GM12878 (cell line): ENCODE measurements around the gene SRPK2. TPM values are rescaled to one million over a fixed set of nuclear protein-coding genes. Genes with fewer than 3 reads are reported as not detected.

Source experiments
- ATAC-seq: fragments of 200-7000 bp; cut with Tn5 transposase; 3 replicates; pipeline ENCODE4 v1.9.1; 2020; ENCODE audit warnings: mild to moderate bottlenecking, moderate library complexity
- BruUV-seq: library from RNA; stranded (reverse); fragments of 400-500 nt; replicated peaks from 2 replicates; lab custom pipeline; 2021; lab: Mats Ljungman, UMichigan
- CTCF ChIA-PET: fragments of 300-600 bp; sonication (Branson Sonifier 250); formaldehyde crosslinking; extraction: SDS; loops from one replicate; lab custom pipeline; 2021; ENCODE audit warnings: inconsistent platforms; lab: Yijun Ruan, JAX
- POLR2A ChIA-PET: fragments of 350-600 bp; formaldehyde crosslinking; extraction: SDS; loops from one replicate; lab custom pipeline; 2021; ENCODE audit warnings: inconsistent platforms; lab: Charles Lee
- RAD21 ChIA-PET: fragments of 300-600 bp; sonication (Branson Sonifier 250); formaldehyde crosslinking; loops from one replicate; lab custom pipeline; 2023; ENCODE audit warnings: antibody characterized with exemption; ENCODE audit not compliant: unreplicated experiment; lab: Charles Lee
- SMC1A ChIA-PET: fragments of 300-600 bp; sonication (Branson Sonifier 250); formaldehyde crosslinking; loops from one replicate; lab custom pipeline; 2023; ENCODE audit not compliant: unreplicated experiment, uncharacterized antibody; lab: Charles Lee
- DNase-seq: peaks from one replicate; pipeline ENCODE4 v3.0.0-alpha.2; 2011; ENCODE audit warnings: low read depth, low spot score
- FAIRE-seq: peaks from 3 replicates; lab custom pipeline; 2011; peaks lifted over from hg19 to GRCh38; lab: Jason Lieb, UNC
- H2AFZ ChIP-seq: 2 replicates; pipeline ENCODE4 v1.6.0; 2011; ENCODE audit warnings: low read depth, low read length, control low read depth; ENCODE audit not compliant: control insufficient read depth
- H3K27ac ChIP-seq: 2 replicates; pipeline ENCODE4 v1.5.1; 2011; ENCODE audit warnings: control low read depth; ENCODE audit not compliant: control insufficient read depth, insufficient read depth
- H3K27me3 ChIP-seq, 2 experiments: replicated peaks in 1 of 2; 2 replicates each; pipeline versions ENCODE4 v1.6.0 to v1.6.1; 2011; ENCODE audit warnings: low read length in 1 of 2; ENCODE audit not compliant: control insufficient read depth in 2 of 2, insufficient read depth in 2 of 2
- H3K36me3 ChIP-seq, 2 experiments: 2 replicates each; pipeline ENCODE4 v1.5.1; 2011; ENCODE audit warnings: low read length in 1 of 2; ENCODE audit not compliant: control insufficient read depth in 2 of 2, insufficient read depth in 2 of 2
- H3K4me1 ChIP-seq: 2 replicates; pipeline ENCODE4 v1.6.1; 2011; ENCODE audit warnings: mild to moderate bottlenecking, low read length, moderate library complexity, mixed read lengths; ENCODE audit not compliant: control insufficient read depth, insufficient read depth
- H3K4me2 ChIP-seq: 2 replicates; pipeline ENCODE4 v1.6.0; 2011; ENCODE audit warnings: control low read depth; ENCODE audit not compliant: control insufficient read depth, insufficient read depth
- H3K4me3 ChIP-seq: fragments of 200-600 bp; sonication (generic); 2 replicates; pipeline ENCODE4 v1.5.1; 2016
- H3K79me2 ChIP-seq: 2 replicates; pipeline ENCODE4 v1.6.0; 2011; ENCODE audit warnings: low read length; ENCODE audit not compliant: control insufficient read depth, insufficient read depth
- H3K9ac ChIP-seq: 2 replicates; pipeline ENCODE4 v1.8.0; 2011; ENCODE audit warnings: low read length, control low read depth, mixed read lengths; ENCODE audit not compliant: control insufficient read depth, insufficient read depth
- H3K9me3 ChIP-seq: replicated peaks from 3 replicates; pipeline ENCODE4 v1.5.1; 2011; ENCODE audit warnings: mild to moderate bottlenecking, low read length; ENCODE audit not compliant: control insufficient read depth, insufficient read depth
- H4K20me1 ChIP-seq: 2 replicates; pipeline ENCODE4 v1.6.0; 2011; ENCODE audit not compliant: control insufficient read depth, insufficient read depth
- BCL11A ChIP-seq: IDR thresholded peaks from 2 replicates; pipeline ENCODE4 v1.6.1; 2011; ENCODE audit warnings: low read depth, low read length
- FOS ChIP-seq: IDR thresholded peaks from 3 replicates; pipeline ENCODE4 v1.6.1; 2011; ENCODE audit warnings: borderline replicate concordance; ENCODE audit not compliant: insufficient read length; ENCODE audit errors: extremely low read depth
- IKZF1 ChIP-seq: fragments of 450-650 bp; conservative IDR thresholded peaks from 2 replicates; pipeline ENCODE4 v1.6.1; 2017; ENCODE audit warnings: antibody characterized with exemption, mild to moderate bottlenecking
- IKZF2 ChIP-seq, 2 experiments: fragments of 450-650 bp; IDR thresholded peaks; 2 replicates each; pipeline ENCODE4 v1.6.1; 2017; ENCODE audit warnings: mild to moderate bottlenecking in 2 of 2, moderate library complexity in 2 of 2
- MTA3 ChIP-seq: IDR thresholded peaks from 2 replicates; pipeline ENCODE4 v1.6.1; 2012; ENCODE audit warnings: low read length, inconsistent platforms, borderline replicate concordance
- POLR2AphosphoS2 ChIP-seq: IDR thresholded peaks from 2 replicates; pipeline ENCODE4 v1.6.1; 2011; ENCODE audit warnings: low read depth, mild to moderate bottlenecking, low read length, improper control_type of control experiment, moderate library complexity
- RBBP5 ChIP-seq: fragments of 200-600 bp; sonication (generic); conservative IDR thresholded peaks from 2 replicates; pipeline ENCODE4 v1.6.1; 2016
- SREBF1 ChIP-seq: IDR thresholded peaks from 2 replicates; pipeline ENCODE4 v1.6.1; 2012; ENCODE audit warnings: mild to moderate bottlenecking, low read length
- SUPT20H ChIP-seq: IDR thresholded peaks from 2 replicates; pipeline ENCODE4 v1.6.1; 2011; ENCODE audit warnings: low read depth, mild to moderate bottlenecking, low read length, moderate library complexity, borderline replicate concordance; ENCODE audit not compliant: control insufficient read depth
- SUZ12 ChIP-seq: fragments of 200-600 bp; sonication (generic); IDR thresholded peaks from one replicate; pipeline ENCODE4 v1.6.1; 2018; ENCODE audit warnings: antibody characterized with exemption, mild to moderate bottlenecking; ENCODE audit not compliant: unreplicated experiment
- TCF7 ChIP-seq: IDR thresholded peaks from 2 replicates; pipeline ENCODE4 v1.6.1; 2014; ENCODE audit warnings: antibody characterized with exemption, borderline replicate concordance
- ZZZ3 ChIP-seq: IDR thresholded peaks from 2 replicates; pipeline ENCODE4 v1.6.1; 2011; ENCODE audit warnings: low read depth; ENCODE audit not compliant: control insufficient read depth, insufficient read length
- WGBS: methylation state at CpG from one replicate; pipeline ENCODE4 v1.1.6; 2016; ENCODE audit warnings: low lambda C conversion rate; ENCODE audit not compliant: insufficient replicate concordance, insufficient coverage; ENCODE audit errors: missing lambda C conversion rate; 5-methylcytosine and 5-hydroxymethylcytosine counted together
- in situ Hi-C: fragments of 300-500 bp; cut with MboI; formaldehyde crosslinking; loops from 9 replicates; pipeline ENCODE4 v1.14.3; 2018; ENCODE audit warnings: mixed read lengths
- intact Hi-C: fragments of 100-400 bp; cut with micrococcal nuclease; formaldehyde crosslinking; loops from one replicate; pipeline ENCODE4 v1.14.2; 2022; ENCODE audit not compliant: unreplicated experiment
- polyA plus RNA-seq, 11 experiments: library from polyadenylated mRNA; depleted of rRNA in 4 of 11; unstranded in 6 of 11; stranded (reverse) in 5 of 11; fragments of >200 nt; fragmentation: Nextera tagmentation in 4 of 11; fragmentation: Illumina TruSeq in 1 of 11; extraction: Ambion mirVana in 4 of 11; extraction: Trizol in 1 of 11; gene quantifications; 1 replicate in 1 of 11; 2 replicates in 10 of 11; pipeline versions ENCODE4 v1.2.1 to v1.2.3, GENCODE V29; 2011 to 2016; ENCODE audit warnings: inconsistent platforms in 2 of 11, missing spikeins in 2 of 11, low read depth in 1 of 11
- total RNA-seq, 4 experiments: library from RNA; depleted of rRNA in 3 of 4; stranded (reverse); fragments of >200 nt in 3 of 4; fragmentation: Illumina TruSeq in 1 of 4; extraction: Trizol in 1 of 4; gene quantifications; 2 replicates each; pipeline versions ENCODE4 v1.2.1 to v1.2.3, GENCODE V29; 2013 to 2021
- TF ChIP-seq, protein P1 (sequence below): fragments of 450-650 bp; IDR thresholded peaks from 2 replicates; pipeline ENCODE4 v1.6.1; 2017; ENCODE audit warnings: mild to moderate bottlenecking, moderate library complexity

Gene SRPK2
- total and polyA plus RNA-seq, 10 of the 15 experiments (the other 5 are each of a cell fraction or from before 2014, with no cell fraction given): 13.2 to 32.8 (median 24.5) TPM

DNA sequence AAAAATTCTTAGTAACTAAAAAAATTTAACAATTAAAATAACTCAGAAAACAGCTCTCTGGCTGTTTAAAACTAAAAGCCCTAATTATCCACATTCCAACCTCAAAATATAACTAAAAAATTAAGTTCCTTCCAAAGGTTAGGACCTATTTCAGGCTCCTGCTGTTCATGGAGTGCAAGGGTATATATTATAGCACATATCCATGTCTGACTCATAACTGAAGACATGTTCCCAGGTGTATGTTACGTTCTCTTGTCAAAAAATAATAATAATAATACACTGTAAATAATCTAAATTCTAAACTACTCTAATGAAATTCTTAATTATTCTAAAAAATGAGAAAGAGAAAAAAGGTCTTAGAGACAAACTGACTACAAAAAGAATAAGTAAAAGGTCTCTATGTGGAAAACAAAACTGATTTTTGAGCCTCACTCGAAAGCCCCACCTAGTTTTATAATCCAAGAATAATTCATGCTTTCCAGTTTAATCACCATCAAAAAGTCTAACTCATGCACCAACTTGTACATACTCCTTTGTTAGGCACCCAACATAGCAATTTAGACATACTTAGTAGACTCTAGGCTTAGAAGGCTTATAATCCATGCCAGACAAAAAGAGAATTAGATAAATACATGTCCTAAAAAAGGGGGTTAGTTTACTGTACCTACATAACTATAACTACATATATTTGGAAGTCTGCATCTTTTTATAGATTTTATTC is 203.3 kb downstream of the SRPK2 start (continued):
- TF ChIP-seq ZZZ3: no peak
- no peak for TF ChIP-seq TCF7
- TF ChIP-seq IKZF2 (IDR thresholded peaks at IDR 0.05): no peak
- no peak for TF ChIP-seq MTA3
- TF ChIP-seq POLR2AphosphoS2: no peak
- TF ChIP-seq IKZF1: no peak
- TF ChIP-seq SUZ12: no peak
- TF ChIP-seq, all 136 proteins: peak for 0

DNA sequence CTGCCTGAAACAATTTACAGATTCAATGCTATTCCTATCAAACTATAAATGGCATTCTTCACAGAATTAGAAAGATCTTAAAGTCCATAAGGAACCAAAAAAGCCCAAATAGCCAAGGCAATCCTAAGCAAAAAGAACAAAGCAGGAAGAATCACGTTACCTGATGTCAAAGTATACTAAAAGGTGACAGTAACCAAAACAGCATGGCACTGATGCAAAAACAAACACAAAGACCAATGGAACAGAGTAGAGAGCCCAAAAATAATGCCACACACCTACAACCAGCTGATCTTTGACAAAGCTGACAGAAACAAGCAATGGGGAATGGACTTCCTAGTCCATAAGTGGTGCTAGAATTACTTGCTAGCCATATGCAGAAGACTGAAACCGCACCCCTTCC is 208.7 kb downstream of the SRPK2 start:
- FAIRE-seq (no peak), DNase-seq (no peak), ATAC-seq (no peak)
- no peak overlapping the region for H3K9ac ChIP-seq
- CTCF ChIA-PET: no interaction called here
- H3K36me3 ChIP-seq: no peaks in the 10 kb centered on the region
- POLR2A ChIA-PET: interaction anchor here (0.6 kb wide), 1 partner anchor 171 kb away, joined by 3 read pairs; no protein-coding TSS in a partner anchor
- H3K9me3 ChIP-seq: no peaks in the 10 kb centered on the region; the same call in 2 of the 3 replicates
- H3K4me2 ChIP-seq: no peak overlapping the region
- no peaks in the 10 kb centered on the region for H3K79me2 ChIP-seq
- no peak for TF ChIP-seq BCL11A
- TF ChIP-seq, protein P1, sequence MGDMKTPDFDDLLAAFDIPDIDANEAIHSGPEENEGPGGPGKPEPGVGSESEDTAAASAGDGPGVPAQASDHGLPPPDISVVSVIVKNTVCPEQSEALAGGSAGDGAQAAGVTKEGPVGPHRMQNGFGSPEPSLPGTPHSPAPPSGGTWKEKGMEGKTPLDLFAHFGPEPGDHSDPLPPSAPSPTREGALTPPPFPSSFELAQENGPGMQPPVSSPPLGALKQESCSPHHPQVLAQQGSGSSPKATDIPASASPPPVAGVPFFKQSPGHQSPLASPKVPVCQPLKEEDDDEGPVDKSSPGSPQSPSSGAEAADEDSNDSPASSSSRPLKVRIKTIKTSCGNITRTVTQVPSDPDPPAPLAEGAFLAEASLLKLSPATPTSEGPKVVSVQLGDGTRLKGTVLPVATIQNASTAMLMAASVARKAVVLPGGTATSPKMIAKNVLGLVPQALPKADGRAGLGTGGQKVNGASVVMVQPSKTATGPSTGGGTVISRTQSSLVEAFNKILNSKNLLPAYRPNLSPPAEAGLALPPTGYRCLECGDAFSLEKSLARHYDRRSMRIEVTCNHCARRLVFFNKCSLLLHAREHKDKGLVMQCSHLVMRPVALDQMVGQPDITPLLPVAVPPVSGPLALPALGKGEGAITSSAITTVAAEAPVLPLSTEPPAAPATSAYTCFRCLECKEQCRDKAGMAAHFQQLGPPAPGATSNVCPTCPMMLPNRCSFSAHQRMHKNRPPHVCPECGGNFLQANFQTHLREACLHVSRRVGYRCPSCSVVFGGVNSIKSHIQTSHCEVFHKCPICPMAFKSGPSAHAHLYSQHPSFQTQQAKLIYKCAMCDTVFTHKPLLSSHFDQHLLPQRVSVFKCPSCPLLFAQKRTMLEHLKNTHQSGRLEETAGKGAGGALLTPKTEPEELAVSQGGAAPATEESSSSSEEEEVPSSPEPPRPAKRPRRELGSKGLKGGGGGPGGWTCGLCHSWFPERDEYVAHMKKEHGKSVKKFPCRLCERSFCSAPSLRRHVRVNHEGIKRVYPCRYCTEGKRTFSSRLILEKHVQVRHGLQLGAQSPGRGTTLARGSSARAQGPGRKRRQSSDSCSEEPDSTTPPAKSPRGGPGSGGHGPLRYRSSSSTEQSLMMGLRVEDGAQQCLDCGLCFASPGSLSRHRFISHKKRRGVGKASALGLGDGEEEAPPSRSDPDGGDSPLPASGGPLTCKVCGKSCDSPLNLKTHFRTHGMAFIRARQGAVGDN: no peak
- no peak for TF ChIP-seq RBBP5
- no peak for TF ChIP-seq FOS
- TF ChIP-seq SREBF1: no peak
- no peak for TF ChIP-seq SUPT20H
- no peaks in the 10 kb centered on the region for H4K20me1 ChIP-seq
- intact Hi-C loops: no loop called here
- no peak overlapping the region for H3K4me3 ChIP-seq
- no peak overlapping the region for H3K27ac ChIP-seq
- H2AFZ ChIP-seq: no peak overlapping the region
- in situ Hi-C loops: no loop called here
- WGBS: 78% methylated on average over 2 of the region's 2 CpGs
- RAD21 ChIA-PET: no interaction called here
- SMC1A ChIA-PET: interaction anchor here (0.6 to 0.8 kb wide), 4 partner anchors 10 to 70 kb away, joined by 3 read pairs; no protein-coding TSS in a partner anchor
- H3K27me3 ChIP-seq: no peaks in the 10 kb centered on the region
- no TSS peak for BruUV-seq
- no peaks in the 10 kb centered on the region for H3K4me1 ChIP-seq
